NCI-H2196 treated with DMSO at 0.1 percent for 48 hours (cell line): ENCODE data around the gene OR52N4.
"Not testable (repeated sequence)": the region's sequence is repeated elsewhere in the genome, so short reads cannot be mapped to it uniquely, and the experiment has no call there.

Source experiments
- DNase-seq: peaks from one replicate; lab custom pipeline; 2025; ENCODE audit not compliant: unreplicated experiment; lab: John Stamatoyannopoulos, UW

The OR52N4 gene

DNA sequence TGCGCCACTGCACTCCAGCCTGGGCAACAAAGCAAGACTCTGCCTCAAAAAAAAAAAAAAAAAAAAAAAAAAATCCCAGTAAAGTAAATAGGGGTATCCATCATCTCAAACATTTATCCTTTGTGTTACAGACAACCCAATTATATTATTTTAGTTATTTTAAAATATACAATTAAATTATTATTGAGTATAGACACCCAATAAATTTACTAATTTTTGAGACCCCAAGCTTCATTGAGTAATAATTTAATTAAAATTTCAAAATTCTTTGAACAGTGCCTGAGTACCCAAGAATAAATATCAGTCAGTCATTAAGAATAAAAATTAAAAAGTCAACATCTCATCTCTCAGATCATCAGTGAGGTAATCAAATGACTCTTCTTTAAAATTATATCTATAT lies at the start of gene OR52N4:
OR52N4 (plus strand) TSS at position 301 of the 400 bp plus-strand sequence. CDS start 498 bp downstream, outside the sequence.
- no peak for DNase-seq

GRCh38 chr11:5705688-5706087 lies 48.4 kb upstream of the OR52N4 start:
- DNase-seq: no peak

DNA sequence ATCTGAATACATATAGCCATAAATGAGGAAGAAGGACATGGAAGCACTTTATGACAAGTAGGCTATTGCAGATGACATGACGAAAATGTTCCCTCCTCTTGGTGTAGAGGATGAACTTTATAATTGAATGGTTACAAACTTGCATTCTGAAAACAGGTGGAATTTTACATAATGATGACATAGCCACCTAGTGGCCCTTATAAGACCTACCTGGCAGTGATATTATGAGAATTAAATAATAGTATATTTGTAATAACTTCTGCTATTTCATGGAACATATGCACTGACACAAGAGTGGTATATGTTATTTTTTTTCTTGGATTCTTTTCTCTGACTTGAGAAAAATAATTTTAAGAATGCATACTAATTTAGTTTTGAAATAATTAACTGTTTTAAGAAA lies 41.5 kb upstream of the OR52N4 start:
- DNase-seq: no peak

DNA sequence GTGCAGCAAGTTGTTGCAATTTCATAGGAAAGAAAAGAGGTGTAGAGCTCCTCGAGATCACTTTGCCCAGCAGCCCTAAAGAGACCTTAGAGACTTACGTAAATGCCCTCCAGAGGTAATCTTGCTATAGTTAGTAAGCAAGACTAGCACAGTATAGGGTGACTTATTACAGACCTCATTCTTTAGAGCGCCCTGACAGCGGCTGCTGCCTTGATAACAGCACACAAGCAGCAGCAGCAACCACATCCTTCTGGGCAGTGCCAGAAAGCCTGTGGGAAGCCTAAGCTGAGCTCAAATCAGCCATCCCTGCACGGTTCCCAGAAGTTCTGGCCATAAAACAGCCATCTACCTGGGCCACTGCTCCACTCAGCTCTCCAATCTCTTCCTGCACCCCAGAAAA lies 40.3 kb upstream of the OR52N4 start:
- no peak for DNase-seq

- DNase-seq: not testable (repeated sequence)
These were observed 37.5 kb upstream of the OR52N4 start for GRCh38 chr11:5716518-5716917.

DNA sequence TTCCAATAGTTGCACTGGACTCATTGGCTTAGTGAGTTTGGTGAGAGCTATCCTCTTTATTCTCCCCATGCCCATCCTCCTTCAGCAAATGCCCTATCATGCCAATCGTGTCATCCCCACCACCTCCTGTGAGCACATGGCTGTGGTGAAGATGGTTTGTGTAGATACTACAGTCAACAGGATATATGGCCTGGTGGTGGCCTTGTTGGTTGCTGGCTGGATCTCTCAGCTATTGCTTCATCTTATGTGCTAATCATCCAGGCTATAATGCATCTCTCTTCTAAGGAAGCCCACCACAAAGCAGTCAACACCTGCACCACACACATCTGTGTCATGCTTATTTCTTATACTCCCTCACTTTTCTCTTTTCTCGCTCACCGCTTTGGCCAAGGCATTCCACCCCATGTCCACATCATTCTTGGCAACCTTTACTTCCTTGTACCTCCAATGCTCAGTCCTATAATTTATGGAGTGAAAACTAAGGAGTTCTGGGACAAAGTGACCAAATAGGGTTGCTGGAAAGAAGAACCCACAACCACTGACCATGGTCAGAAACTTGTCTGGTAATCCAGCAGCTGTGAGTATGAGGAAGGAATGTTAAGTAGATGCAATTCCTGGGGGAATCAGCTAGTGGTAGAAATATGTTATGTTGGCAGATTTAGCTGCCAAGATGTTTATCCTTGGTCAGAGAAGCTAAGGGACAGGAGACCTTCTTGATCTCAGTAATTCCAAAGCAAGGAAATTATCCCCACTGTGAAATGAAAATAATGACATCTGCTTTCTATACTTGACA lies 34.1 kb upstream of the OR52N4 start:
- DNase-seq: no peak

- no peak for DNase-seq
These were observed 31.4 kb upstream of the OR52N4 start for GRCh38 chr11:5722622-5723021.

DNA sequence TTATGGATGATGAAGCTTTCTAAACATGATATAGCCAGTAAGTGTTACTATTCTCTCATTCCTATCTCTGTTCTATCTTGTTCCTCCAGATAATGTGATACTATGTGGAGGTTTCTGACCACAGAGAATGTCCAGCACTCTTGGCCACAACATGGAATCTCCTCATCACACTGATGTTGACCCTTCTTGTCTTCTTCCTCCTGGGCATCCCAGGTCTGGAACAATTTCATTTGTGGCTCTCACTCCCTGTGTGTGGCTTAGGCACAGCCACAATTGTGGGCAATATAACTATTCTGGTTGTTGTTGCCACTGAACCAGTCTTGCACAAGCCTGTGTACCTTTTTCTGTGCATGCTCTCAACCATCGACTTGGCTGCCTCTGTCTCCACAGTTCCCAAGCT lies 27.7 kb upstream of the OR52N4 start:
- DNase-seq: no peak

DNA sequence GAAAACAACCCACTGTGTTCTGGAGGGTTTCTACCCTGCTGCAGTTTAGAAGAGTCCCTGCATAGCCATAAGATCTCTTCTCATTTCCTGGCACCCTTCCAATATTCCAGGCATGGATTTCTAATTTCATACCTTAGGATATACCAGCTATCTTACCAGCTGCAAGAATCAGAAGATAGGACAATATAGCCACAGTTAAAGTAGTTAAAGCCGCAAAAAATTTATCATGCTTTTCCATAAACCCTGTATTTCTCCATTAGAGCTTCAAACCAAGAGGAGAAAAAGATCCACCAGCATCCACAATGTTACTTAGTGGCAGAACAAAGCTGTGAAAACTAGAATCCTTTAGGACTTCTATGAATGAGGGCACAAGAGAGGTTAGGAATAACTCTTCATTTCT lies 26.4 kb upstream of the OR52N4 start:
- DNase-seq: no peak

GRCh38 chr11:5736396-5736795 lies 17.6 kb upstream of the OR52N4 start, which contains the start of gene OR56B1:
Gene OR56B1, plus strand, starts transcription at chr11:5736448. Its CDS starts 69 bp downstream, at chr11:5736517.
- DNase-seq: no peak

DNA sequence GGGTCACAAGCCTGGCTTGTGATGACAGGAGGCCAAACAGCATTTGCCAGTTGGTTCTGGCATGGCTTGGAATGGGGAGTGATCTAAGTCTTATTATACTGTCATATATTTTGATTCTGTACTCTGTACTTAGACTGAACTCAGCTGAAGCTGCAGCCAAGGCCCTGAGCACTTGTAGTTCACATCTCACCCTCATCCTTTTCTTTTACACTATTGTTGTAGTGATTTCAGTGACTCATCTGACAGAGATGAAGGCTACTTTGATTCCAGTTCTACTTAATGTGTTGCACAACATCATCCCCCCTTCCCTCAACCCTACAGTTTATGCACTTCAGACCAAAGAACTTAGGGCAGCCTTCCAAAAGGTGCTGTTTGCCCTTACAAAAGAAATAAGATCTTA lies 17.0 kb upstream of the OR52N4 start:
- no peak for DNase-seq

DNA sequence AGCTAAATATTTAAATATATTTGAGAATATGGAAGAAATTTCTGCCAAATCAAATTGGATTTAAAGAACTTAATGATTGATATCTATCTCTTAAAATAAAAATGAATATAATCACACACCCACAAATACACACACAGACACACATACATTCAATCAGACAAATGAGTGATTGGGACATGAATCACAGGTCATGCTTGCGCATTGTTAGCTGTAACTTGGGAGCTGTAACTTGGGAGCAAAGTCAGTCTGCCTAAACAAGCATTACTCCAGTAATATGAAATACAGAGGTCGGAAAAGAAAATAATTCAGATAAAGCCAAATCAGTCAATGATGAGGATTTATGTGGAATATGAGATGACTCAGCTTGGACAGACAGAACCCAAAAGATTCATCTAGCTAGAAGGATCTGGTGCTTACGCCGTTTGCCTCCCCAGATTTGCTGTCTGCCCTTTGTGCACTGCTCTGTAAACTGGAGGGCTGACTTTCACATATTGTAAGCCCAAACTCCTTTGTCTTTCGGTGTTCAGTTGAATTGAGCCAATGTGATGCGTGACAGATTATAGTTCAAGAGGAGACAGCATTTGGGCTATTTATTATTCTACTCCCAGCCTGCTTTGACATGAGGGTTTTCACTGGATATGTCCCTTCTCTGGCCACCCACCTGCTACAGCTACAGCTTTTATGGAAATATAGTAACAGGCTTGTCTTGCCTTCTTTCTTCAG lies 16.2 kb upstream of the OR52N4 start:
- no peak for DNase-seq

DNA sequence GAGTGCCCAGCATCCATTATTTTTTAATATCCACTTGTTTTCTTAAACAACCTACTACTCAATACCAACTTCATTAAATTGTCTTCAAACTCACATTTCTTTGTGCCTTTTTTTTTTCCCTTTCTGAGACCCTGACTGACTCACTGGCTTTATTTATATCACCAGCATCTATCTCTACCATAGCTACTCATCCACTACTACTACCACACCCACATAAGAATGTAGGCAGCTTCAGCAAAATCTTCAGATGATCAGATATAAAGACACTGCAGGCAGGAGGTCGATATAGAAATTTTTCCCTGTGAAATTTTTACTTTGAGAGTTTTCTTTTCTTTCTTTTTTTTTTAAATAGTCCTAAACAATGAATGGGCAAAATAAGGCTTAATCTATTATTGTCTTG lies 15.6 kb upstream of the OR52N4 start:
- no peak for DNase-seq

GRCh38 chr11:5746614-5747013 lies 7.4 kb upstream of the OR52N4 start:
- no peak for DNase-seq

- DNase-seq: no peak
These were observed 4.2 kb upstream of the OR52N4 start for GRCh38 chr11:5749836-5750235.

- no peak for DNase-seq
These were observed 13.0 kb downstream of the OR52N4 start for GRCh38 chr11:5767056-5767455.

- no peak for DNase-seq
These were observed 29.2 kb downstream of the OR52N4 start, which contains the start of gene OR52N5 for GRCh38 chr11:5783255-5783654. Gene OR52N5, minus strand, starts transcription at chr11:5783355. Its CDS starts 4,721 bp downstream, at chr11:5778634.

DNA sequence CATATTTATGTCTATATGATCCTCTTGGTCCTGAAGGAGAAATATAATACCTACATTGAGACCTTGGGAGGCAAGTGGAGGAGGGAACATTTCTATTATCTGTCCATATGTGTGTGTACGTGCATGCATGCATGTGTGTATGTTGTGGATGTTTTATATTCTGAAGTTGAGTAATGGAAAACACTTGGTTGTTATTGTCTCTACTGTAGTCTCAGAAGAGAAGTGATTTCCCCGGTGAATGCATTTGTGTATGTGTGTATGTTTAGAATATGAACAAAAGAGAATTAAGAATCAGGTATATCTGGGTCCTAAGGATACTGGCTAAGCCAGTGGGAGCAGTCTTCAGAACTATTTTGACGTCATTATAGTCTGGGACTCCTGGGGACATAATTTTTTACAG lies 37.1 kb downstream of the OR52N4 start, which contains the start of gene OR52N1:
OR52N1 (minus strand) TSS at position 101 of the 400 bp plus-strand sequence. CDS start 2,449 bp downstream, outside the sequence.
- no peak for DNase-seq

DNA sequence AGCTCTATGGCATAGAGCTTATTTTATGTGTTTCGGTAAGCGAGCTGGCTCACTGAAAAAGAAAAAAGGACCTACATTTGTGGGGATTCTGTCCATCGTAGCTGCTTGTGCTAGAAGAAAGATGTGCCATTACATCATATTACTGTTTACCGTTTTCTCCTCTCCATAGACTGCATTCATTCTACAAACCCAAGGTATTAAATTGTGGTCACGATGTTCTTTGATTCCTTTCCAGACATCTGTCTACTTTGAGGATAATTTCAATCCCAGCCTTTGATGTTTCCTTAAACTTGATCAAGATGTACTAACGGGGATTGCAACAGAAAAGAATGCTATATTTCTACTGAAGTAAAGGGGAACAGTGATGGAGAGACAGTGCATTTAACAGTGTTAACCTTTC lies 42.5 kb downstream of the OR52N4 start:
- no peak for DNase-seq

GRCh38 chr11:5803982-5804381 lies 49.9 kb downstream of the OR52N4 start:
- DNase-seq: no peak
